ENCODE measurements around the gene RHBDL1.

GRCh38 chr16:708959-709358 lies 33.5 kb downstream of the RHBDL1 start:
- no peak for TF ChIP-seq CTCF (IDR thresholded peaks at IDR 0.05)
- TF ChIP-seq POLR2A (IDR thresholded peaks at IDR 0.05), result no peak
